ENCODE results near the gene NCAM2.

Gene NCAM2

GRCh38 chr21:21188513-21189195 lies 190.4 kb downstream of the NCAM2 start:
- Histone ChIP-seq H3K4me3 (no peak overlapping the region), H3K27ac (no peak overlapping the region)
- no peak for TF ChIP-seq CTCF (IDR thresholded peaks at IDR 0.05)
- no peak for DNase-seq (ENCODE audit: low spot score)

GRCh38 chr21:21195417-21195943 lies 197.3 kb downstream of the NCAM2 start:
- no peak for DNase-seq (ENCODE audit: low spot score)
- TF ChIP-seq CTCF (IDR thresholded peaks at IDR 0.05) = no peak
- Histone ChIP-seq H3K4me3 (no peak overlapping the region), H3K27ac (no peak overlapping the region)

- no peak for TF ChIP-seq CTCF (IDR thresholded peaks at IDR 0.05)
- DNase-seq (ENCODE audit: low spot score) = no peak
- H3K27ac ChIP-seq = no peak overlapping the region
Observed at GRCh38 chr21:21196087-21196486, 197.9 kb downstream of the NCAM2 start.

GRCh38 chr21:21196848-21197247 lies 198.6 kb downstream of the NCAM2 start:
- Histone ChIP-seq H3K4me3 (no peak overlapping the region), H3K27ac (no peak overlapping the region)
- TF ChIP-seq CTCF (IDR thresholded peaks at IDR 0.05) = no peak
- DNase-seq (ENCODE audit: low spot score) = no peak

More at GRCh38 chr21:21196087-21196486, 197.9 kb downstream of the NCAM2 start:
- no peak overlapping the region for H3K4me3 ChIP-seq

GRCh38 chr21:21199342-21200102 lies 201.3 kb downstream of the NCAM2 start:
- TF ChIP-seq CTCF (IDR thresholded peaks at IDR 0.05) = no peak
- DNase-seq (ENCODE audit: low spot score) = no peak
- Histone ChIP-seq H3K4me3 (no peak overlapping the region), H3K27ac (peak overlapping the region; percentile 42 to 44)

- DNase-seq (ENCODE audit: low spot score) = no peak
- Histone ChIP-seq H3K4me3 (peak overlapping the region; percentile 0), H3K27ac (peak overlapping the region; percentile 42 to 44)
- no peak for TF ChIP-seq CTCF (IDR thresholded peaks at IDR 0.05)
Observed at GRCh38 chr21:21200103-21200938, 202.1 kb downstream of the NCAM2 start.

Data from coronary artery (tissue), 2 donors.